OCI-LY7 (cell line): ENCODE data around the gene SH2D7.

ENCODE experiments used
- EZH2phosphoT487 ChIP-seq: fragments of 200-600 bp; sonication (generic); IDR thresholded peaks from 2 replicates; pipeline ENCODE4 v1.6.1; 2018; ENCODE audit warnings: low read depth, borderline replicate concordance, mild to moderate bottlenecking, mixed run types, antibody characterized with exemption, low read length, moderate library complexity, mixed read lengths
- TF ChIP-seq, protein P1 (sequence below): fragments of 200-600 bp; sonication (generic); conservative IDR thresholded peaks from 2 replicates; pipeline ENCODE4 v1.5.1; 2014; ENCODE audit warnings: mild to moderate bottlenecking, antibody characterized with exemption, low read length, moderate library complexity, mixed read lengths

DNA sequence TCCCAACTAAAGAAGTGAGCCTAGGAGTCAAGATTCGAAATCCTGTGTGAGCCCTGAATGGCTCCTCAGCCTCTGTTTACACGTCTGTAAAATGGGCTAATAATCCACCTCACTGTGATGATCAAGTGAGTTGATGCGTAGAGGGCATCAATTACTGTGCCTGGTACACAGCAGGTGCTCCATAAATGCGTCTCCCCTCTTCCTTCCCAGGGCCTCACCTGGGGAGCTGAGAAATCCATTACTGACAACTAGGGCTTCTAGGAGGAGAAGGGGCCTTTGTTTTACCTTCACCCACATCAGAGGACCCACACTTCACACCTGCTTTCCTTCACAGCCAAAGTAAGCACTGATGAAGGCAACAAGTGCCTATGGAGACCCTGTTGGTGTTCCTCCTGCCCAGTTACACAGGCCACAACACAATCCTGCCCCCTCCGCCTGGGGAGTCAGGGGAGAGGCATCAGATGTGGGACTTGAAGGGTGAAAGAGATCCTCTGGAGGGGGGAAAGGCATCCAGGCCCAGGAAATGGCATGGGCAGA, 37.5 kb downstream of the SH2D7 start:
- TF ChIP-seq, protein P1, sequence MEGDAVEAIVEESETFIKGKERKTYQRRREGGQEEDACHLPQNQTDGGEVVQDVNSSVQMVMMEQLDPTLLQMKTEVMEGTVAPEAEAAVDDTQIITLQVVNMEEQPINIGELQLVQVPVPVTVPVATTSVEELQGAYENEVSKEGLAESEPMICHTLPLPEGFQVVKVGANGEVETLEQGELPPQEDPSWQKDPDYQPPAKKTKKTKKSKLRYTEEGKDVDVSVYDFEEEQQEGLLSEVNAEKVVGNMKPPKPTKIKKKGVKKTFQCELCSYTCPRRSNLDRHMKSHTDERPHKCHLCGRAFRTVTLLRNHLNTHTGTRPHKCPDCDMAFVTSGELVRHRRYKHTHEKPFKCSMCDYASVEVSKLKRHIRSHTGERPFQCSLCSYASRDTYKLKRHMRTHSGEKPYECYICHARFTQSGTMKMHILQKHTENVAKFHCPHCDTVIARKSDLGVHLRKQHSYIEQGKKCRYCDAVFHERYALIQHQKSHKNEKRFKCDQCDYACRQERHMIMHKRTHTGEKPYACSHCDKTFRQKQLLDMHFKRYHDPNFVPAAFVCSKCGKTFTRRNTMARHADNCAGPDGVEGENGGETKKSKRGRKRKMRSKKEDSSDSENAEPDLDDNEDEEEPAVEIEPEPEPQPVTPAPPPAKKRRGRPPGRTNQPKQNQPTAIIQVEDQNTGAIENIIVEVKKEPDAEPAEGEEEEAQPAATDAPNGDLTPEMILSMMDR = no peak
- no peak for TF ChIP-seq EZH2phosphoT487
